Psoas muscle (tissue), 8 donors: ENCODE measurements around the gene CD2AP. TPM values are rescaled to one million over a fixed set of nuclear protein-coding genes. Genes with fewer than 3 reads are reported as not detected.

Experiments used
- ATAC-seq, 4 donors: fragments of 200-7000 bp; cut with Tn5 transposase; one replicate each; pipeline ENCODE4 v1.9.1; 2020; ENCODE audit warnings: moderate library complexity in 3 of 4, mild to moderate bottlenecking in 2 of 4
- DNase-seq, 2 donors: peaks; one replicate each; pipeline ENCODE4 v3.0.0-alpha.2; 2020
- H3K27ac ChIP-seq: fragments of 200-600 bp; one replicate; pipeline ENCODE4 v1.8.0; 2022
- H3K27me3 ChIP-seq, 3 donors: fragments of 200-600 bp in 1 of 3; one replicate each; pipeline versions ENCODE4 v1.6.1 to v1.8.0; 2013 to 2022; ENCODE audit warnings: low read length in 2 of 3, mild to moderate bottlenecking in 2 of 3, moderate library complexity in 1 of 3; ENCODE audit not compliant: insufficient read depth in 3 of 3
- H3K36me3 ChIP-seq, 2 donors: fragments of 200-600 bp in 1 of 2; one replicate each; pipeline versions ENCODE4 v1.6.1 to v1.8.0; 2013 to 2022; ENCODE audit warnings: low read depth in 1 of 2, mild to moderate bottlenecking in 1 of 2, moderate library complexity in 1 of 2; ENCODE audit not compliant: insufficient read depth in 1 of 2
- H3K4me1 ChIP-seq: fragments of 200-600 bp; one replicate; pipeline ENCODE4 v1.8.0; 2022
- H3K4me3 ChIP-seq: fragments of 200-600 bp; one replicate; pipeline ENCODE4 v1.8.0; 2022; ENCODE audit warnings: mild to moderate bottlenecking
- H3K9me3 ChIP-seq: fragments of 200-600 bp; one replicate; pipeline ENCODE4 v1.8.0; 2022
- WGBS, 3 donors: extraction: QIAGEN DNeasy Blood & Tissue Kit; methylation state at CpG; one replicate each; pipeline versions ENCODE4 v1.1.6 to v1.1.7; 2013; 5-methylcytosine and 5-hydroxymethylcytosine counted together
- intact Hi-C, 2 donors: fragments of 100-400 bp; cut with DNase I; formaldehyde crosslinking; loops; one replicate each; pipeline versions ENCODE4 v1.11.0 to v1.14.2; 2022
- polyA plus RNA-seq, 3 donors: library from polyadenylated mRNA; stranded (reverse); fragments of 200-250 nt; gene quantifications; one replicate each; pipeline ENCODE4 v1.2.3, GENCODE V29; 2013
- total RNA-seq, 4 donors: library from RNA; stranded (reverse); fragmentation: NEBNext Ultra II Directional in 2 of 4; extraction: Animal tissue kit (Norgen Biotek cat#: 25700) in 2 of 4; gene quantifications; one replicate each; pipeline versions ENCODE4 v1.2.1 to v1.2.4, GENCODE V29; 2021 to 2023
- TF ChIP-seq, protein P1 (sequence below): fragments of 200-600 bp; IDR thresholded peaks from one replicate; pipeline ENCODE4 v1.8.0; 2022; ENCODE audit warnings: antibody characterized with exemption
- donor health status: healthy with polysubstance abuse.
- donor health status: DM: no; HTN: no; CAD: no; lungs with moderate emphysema.
- donor health status: Bipolar disorder and iron deficiency.
- donor health status: healthy.
- donor health status: DM: yes; HTN: yes; CAD: no.
- donor health status: DM: no; HTN: no; CAD: no.
- donor health status: DM: no; HTN: no; CAD: no.
- donor health status: DM: yes; HTN: yes; CAD: no.

Gene CD2AP
- total and polyA plus RNA-seq, 7 donors = 3.4 to 11.7 (median 8.3) TPM

DNA sequence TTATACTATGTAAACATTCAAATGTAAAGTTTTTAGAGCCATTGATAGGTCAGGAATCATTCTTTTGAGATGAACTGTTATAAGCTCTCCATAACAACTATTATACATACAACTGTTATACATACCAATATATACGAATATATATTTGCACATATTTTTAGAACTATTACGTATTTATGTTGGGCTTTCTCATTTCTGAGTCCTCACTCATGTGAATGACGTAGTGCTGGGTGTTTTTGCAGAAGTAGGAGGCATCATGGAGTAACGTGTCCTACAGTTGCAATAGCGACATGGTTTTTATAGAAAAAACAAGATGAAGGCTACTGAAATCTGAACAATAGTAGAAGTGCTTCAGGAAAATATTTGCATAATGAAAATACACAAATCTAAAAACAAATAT lies 184.4 kb downstream of the CD2AP start:
- intact Hi-C loops = no loop called here
- Histone ChIP-seq H3K36me3 (no peaks in the 10 kb centered on the region), H3K9me3 (no peaks in the 10 kb centered on the region), H3K4me1 (no peaks in the 10 kb centered on the region), H3K27ac (no peak overlapping the region), H3K27me3 (no peaks in the 10 kb centered on the region), H3K4me3 (no peak overlapping the region)
- no peak for DNase-seq
- TF ChIP-seq, protein P1, sequence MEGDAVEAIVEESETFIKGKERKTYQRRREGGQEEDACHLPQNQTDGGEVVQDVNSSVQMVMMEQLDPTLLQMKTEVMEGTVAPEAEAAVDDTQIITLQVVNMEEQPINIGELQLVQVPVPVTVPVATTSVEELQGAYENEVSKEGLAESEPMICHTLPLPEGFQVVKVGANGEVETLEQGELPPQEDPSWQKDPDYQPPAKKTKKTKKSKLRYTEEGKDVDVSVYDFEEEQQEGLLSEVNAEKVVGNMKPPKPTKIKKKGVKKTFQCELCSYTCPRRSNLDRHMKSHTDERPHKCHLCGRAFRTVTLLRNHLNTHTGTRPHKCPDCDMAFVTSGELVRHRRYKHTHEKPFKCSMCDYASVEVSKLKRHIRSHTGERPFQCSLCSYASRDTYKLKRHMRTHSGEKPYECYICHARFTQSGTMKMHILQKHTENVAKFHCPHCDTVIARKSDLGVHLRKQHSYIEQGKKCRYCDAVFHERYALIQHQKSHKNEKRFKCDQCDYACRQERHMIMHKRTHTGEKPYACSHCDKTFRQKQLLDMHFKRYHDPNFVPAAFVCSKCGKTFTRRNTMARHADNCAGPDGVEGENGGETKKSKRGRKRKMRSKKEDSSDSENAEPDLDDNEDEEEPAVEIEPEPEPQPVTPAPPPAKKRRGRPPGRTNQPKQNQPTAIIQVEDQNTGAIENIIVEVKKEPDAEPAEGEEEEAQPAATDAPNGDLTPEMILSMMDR = no peak
- 74 to 92% (median 79%) methylated on average over 5 of the region's 5 CpGs for WGBS, 3 donors
- no peak for ATAC-seq

DNA sequence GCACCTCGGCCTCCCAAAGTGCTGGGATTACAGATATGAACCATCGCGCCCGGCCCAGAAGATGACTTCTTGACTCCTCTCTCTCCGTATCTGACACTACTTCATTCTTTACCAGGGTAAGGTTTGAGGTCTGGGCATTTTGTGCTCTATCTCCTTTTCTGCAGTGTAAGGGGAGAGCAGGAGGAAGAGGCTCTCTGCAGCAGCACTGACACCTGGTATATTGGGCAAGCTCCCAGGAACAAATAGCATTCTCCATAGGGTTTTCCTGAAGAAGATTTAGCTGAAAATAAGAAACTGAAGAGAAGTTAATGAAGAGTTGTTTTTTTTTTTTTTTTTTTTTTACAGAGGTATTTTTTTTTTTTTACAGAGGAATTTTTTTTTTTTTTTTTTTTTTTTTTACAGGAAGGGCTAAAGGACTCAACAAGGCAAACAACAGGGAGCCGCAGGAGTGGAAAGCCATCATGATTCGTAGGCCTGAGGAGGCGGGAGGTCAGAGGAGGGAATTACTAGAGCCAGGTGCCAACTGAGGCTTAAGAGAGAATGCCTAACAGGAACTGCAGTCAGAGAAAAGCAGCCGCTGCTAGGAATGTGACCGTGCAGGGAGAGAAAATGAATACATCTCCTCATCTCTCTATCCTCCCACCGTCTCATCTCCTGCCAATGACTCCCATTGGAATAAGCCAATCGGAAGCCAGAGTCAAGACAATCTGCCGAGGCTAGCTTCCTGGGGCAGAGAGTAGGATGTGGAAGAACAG lies 186.1 kb downstream of the CD2AP start:
- WGBS, 3 donors = 60 to 64% (median 62%) methylated on average over 13 of the region's 13 CpGs

DNA sequence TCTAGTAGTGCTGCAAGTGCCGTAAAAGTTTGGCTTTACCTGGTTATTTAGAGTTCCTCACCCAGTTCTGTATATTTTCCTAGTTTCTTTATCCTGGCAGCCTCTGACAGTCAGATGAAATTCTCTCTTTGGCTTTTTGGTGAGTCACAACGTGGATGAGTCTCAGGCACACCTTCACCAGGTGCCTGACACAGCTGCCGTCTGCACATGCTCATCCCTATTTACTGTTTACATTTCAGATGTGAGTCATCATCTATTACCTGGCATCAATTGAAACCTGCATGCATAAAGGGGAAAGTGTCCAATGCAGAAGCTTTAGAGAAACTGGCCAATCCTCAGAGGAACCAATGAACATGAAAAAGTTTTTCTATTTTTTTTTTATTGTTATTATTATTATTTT lies 187.5 kb downstream of the CD2AP start:
- 68 to 81% (median 80%) methylated on average over 3 of the region's 3 CpGs for WGBS, 3 donors
- DNase-seq = no peak

More for the DNA sequence above, 186.1 kb downstream of the CD2AP start:
- TF ChIP-seq, protein P1 = no peak
- Histone ChIP-seq H3K36me3 (no peaks in the 10 kb centered on the region), H3K27me3 (no peaks in the 10 kb centered on the region), H3K9me3 (no peaks in the 10 kb centered on the region), H3K4me1 (no peaks in the 10 kb centered on the region), H3K4me3 (no peak overlapping the region), H3K27ac (no peak overlapping the region)
- intact Hi-C loops = no loop called here
- DNase-seq (no peak), ATAC-seq (peak in 3 of 4 donors; percentile 21 to 56 (median 35))

DNA sequence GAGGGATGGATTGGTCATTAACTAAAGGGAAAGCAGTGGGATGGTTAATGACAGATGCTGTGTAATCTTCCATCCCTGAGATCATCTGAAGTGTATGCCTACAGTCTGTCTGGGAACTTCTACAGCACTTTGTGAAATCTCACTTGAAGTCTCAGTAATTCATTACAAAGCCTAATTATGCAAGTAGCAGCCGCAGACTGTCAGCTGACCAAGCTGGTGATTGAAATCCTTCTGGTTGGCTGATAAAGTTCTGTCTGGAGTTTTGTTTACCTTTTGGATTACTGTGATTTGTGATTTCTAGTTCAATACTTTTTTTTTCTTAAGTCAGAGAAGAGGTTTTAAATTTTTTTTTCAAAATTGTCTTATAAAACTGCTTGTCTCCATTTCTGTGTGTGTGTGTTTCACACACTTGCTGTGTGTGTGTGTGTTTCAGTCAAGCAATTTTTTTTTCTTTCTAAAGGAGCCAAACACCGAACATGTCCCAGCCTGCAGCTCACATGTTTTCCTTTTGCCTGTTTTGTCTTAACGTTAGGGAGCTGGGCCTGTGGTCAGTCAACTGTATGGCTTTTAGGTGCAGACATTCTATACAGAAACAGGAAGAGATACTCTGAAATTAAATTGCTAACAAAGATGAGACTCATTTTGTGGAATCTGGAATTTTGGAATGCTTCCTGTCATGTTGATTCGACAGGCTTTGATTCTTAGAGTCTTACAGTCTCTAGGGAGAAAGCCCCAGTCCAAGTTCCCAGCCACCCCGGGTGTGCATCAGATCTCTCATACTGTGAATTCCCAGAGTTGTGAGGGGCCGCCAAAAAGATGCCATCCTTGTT lies 192.3 kb downstream of the CD2AP start:
- H3K4me1 ChIP-seq = no peaks in the 10 kb centered on the region
- H3K36me3 ChIP-seq = no peaks in the 10 kb centered on the region
- no peak overlapping the region for H3K27ac ChIP-seq
- no peaks in the 10 kb centered on the region for H3K9me3 ChIP-seq
- intact Hi-C loops = no loop called here
- no peak overlapping the region for H3K4me3 ChIP-seq
- H3K27me3 ChIP-seq = no peaks in the 10 kb centered on the region
- WGBS, 3 donors = 21 to 25% (median 23%) methylated on average over 6 of the region's 6 CpGs
- DNase-seq (no peak), ATAC-seq (no peak)
- TF ChIP-seq, protein P1 = no peak

More for the DNA sequence above, 187.5 kb downstream of the CD2AP start:
- TF ChIP-seq, protein P1 = no peak
- intact Hi-C loops = no loop called here
- no peak overlapping the region for H3K27ac ChIP-seq
- H3K4me3 ChIP-seq = no peak overlapping the region
- no peaks in the 10 kb centered on the region for H3K4me1 ChIP-seq
- ATAC-seq = no peak
- no peaks in the 10 kb centered on the region for H3K27me3 ChIP-seq
- H3K36me3 ChIP-seq = no peaks in the 10 kb centered on the region
- H3K9me3 ChIP-seq = no peaks in the 10 kb centered on the region
